Prostate gland (tissue), 2 donors: ENCODE measurements around the gene PSAT1. TPM values are rescaled to one million over a fixed set of nuclear protein-coding genes. Genes with fewer than 3 reads are reported as not detected.

ENCODE experiments used
- DNase-seq: peaks from one replicate; pipeline ENCODE4 v3.0.0-alpha.2; 2019; ENCODE audit warnings: low spot score
- H3K27ac ChIP-seq, 2 donors: fragments of 200-600 bp; sonication (generic); 2 replicates each; pipeline ENCODE4 v1.5.1; 2017 to 2019
- H3K27me3 ChIP-seq: fragments of 200-600 bp; sonication (generic); replicated peaks from 2 replicates; pipeline ENCODE4 v1.5.1; 2019; ENCODE audit not compliant: insufficient read depth
- H3K36me3 ChIP-seq, 2 donors: fragments of 200-600 bp; sonication (generic); 1 replicate in 1 of 2; 2 replicates in 1 of 2; pipeline versions ENCODE4 v1.5.1 to v1.8.1; 2017 to 2019
- H3K4me1 ChIP-seq: fragments of 200-600 bp; sonication (generic); replicated peaks from 2 replicates; pipeline ENCODE4 v1.5.1; 2019
- H3K4me3 ChIP-seq, 2 donors: fragments of 200-600 bp; sonication (generic); 2 replicates each; pipeline ENCODE4 v1.5.1; 2017 to 2019
- H3K9me3 ChIP-seq: fragments of 200-600 bp; sonication (generic); 2 replicates; pipeline ENCODE4 v1.5.1; 2017
- POLR2A ChIP-seq: fragments of 450-650 bp; IDR thresholded peaks from one replicate; pipeline ENCODE4 v1.6.1; 2016; ENCODE audit warnings: antibody characterized with exemption, mild to moderate bottlenecking
- POLR2AphosphoS5 ChIP-seq: sonication (generic); formaldehyde crosslinking; IDR thresholded peaks from one replicate; pipeline ENCODE4 v1.6.1; 2017; ENCODE audit warnings: antibody characterized with exemption
- WGBS: methylation state at CpG from one replicate; pipeline ENCODE4 v1.1.5; 2018; 5-methylcytosine and 5-hydroxymethylcytosine counted together
- intact Hi-C: fragments of 100-400 bp; cut with DNase I; formaldehyde crosslinking; loops from one replicate; pipeline ENCODE4 v1.14.2; 2022
- total RNA-seq, 2 donors: library from RNA; depleted of rRNA; stranded (reverse); fragments of >200 nt; gene quantifications; one replicate each; pipeline ENCODE4 v1.1.0, GENCODE V29; 2016
- TF ChIP-seq, protein P1 (sequence below), 4 experiments: fragments of 200-600 bp in 2 of 4; fragments of 450-650 bp in 2 of 4; sonication (generic) in 2 of 4; IDR thresholded peaks; 1 replicate in 3 of 4; 2 replicates in 1 of 4; pipeline ENCODE4 v1.5.1; 2016 to 2019; ENCODE audit warnings: antibody characterized with exemption in 4 of 4, mild to moderate bottlenecking in 2 of 4, moderate library complexity in 2 of 4

PSAT1 gene
- total RNA-seq, 2 donors from 2014 or later, result 30.4 to 45.8 TPM

DNA sequence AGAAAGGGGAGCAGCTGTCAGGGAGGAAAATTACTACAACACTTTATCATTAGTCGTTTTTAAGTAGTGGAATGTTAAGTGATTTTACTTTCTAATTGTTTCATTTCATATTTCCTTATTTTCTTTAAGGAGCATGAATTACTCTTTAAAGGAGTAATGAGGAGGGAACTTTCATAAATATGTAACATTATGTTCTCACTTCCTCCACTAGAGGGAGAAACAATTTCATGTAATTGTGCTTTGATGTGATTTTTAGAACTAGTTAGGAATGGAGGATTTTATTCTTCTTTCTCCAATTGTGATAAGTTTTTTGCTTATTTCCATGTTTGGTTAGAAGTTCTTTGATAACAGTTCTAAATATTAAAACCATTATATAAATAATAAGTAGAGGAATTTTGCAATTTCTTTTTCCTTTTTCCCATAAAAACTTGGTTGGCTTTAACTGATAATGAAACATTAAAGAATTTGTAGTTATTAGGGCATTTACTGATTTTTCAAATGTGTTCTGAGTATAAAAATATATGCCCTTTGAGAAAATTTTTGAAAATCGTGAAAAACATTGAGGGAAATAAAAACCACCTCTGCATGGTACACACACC, 35.4 kb upstream of the PSAT1 start:
- no peak for DNase-seq
- WGBS, result 43% methylated on average over 2 of the region's 2 CpGs
- Histone ChIP-seq H3K4me1 (no peaks in the 10 kb centered on the region), H3K4me3 (no peak overlapping the region), H3K27ac (no peak overlapping the region), H3K9me3 (no peaks in the 10 kb centered on the region), H3K27me3 (no peaks in the 10 kb centered on the region), H3K36me3 (no peaks in the 10 kb centered on the region)
- TF ChIP-seq, protein P1, sequence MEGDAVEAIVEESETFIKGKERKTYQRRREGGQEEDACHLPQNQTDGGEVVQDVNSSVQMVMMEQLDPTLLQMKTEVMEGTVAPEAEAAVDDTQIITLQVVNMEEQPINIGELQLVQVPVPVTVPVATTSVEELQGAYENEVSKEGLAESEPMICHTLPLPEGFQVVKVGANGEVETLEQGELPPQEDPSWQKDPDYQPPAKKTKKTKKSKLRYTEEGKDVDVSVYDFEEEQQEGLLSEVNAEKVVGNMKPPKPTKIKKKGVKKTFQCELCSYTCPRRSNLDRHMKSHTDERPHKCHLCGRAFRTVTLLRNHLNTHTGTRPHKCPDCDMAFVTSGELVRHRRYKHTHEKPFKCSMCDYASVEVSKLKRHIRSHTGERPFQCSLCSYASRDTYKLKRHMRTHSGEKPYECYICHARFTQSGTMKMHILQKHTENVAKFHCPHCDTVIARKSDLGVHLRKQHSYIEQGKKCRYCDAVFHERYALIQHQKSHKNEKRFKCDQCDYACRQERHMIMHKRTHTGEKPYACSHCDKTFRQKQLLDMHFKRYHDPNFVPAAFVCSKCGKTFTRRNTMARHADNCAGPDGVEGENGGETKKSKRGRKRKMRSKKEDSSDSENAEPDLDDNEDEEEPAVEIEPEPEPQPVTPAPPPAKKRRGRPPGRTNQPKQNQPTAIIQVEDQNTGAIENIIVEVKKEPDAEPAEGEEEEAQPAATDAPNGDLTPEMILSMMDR (IDR thresholded peaks at IDR 0.05), result peak; percentile 26 to 68 (median 59)
- no peak for TF ChIP-seq POLR2AphosphoS5
- intact Hi-C loops, result no loop called here

DNA sequence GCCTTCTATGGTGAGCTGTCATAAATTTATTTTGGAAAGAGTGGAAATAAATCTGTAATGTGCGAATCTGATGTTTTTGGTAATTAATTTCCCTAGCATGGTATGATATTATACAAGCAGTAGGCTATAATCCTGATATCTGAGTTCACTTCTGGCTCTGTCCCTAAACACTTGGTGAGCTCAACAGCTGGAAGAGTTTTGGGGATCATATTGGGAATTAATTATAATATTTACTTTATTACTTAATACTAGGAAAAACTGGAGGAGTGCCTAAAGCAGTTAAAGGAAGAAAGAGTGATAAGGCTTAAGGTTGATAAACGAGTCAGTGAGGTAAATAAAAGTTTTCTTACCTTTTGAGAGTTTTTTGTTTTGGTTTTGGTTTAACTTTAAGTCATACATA, 34.3 kb upstream of the PSAT1 start:
- WGBS, result 77% methylated on average over 2 of the region's 2 CpGs
- Histone ChIP-seq H3K4me3 (no peak overlapping the region), H3K4me1 (no peaks in the 10 kb centered on the region), H3K36me3 (no peaks in the 10 kb centered on the region), H3K27me3 (no peaks in the 10 kb centered on the region), H3K9me3 (no peaks in the 10 kb centered on the region), H3K27ac (no peak overlapping the region)
- intact Hi-C loops, result no loop called here
- no peak for DNase-seq
- no peak for TF ChIP-seq POLR2AphosphoS5
- TF ChIP-seq, protein P1 (IDR thresholded peaks at IDR 0.05), result no peak
- no peak for TF ChIP-seq POLR2A

DNA sequence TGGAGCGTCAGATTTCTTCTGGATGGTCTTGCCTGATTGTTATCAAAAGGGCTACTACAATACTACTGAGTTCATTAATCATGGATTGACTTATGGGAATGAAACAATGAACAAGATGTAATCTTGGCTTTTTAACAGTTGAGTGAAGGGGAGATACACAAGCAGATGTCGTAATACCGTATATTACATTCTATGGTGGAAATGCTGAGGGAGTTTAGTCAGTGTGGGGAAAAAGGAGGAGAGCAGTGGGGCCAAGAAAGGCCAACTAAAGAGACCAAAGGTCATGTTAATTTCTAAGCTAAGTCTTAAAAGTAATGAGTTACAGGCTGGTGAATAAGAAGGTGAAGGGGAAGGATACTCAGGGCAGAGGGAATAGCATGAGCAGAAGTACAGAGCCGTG, 29.0 kb upstream of the PSAT1 start:
- Histone ChIP-seq H3K4me3 (no peak overlapping the region), H3K27me3 (no peaks in the 10 kb centered on the region), H3K36me3 (no peaks in the 10 kb centered on the region), H3K9me3 (no peaks in the 10 kb centered on the region), H3K27ac (no peak overlapping the region), H3K4me1 (no peaks in the 10 kb centered on the region)
- WGBS, result 87% methylated on average over 4 of the region's 4 CpGs
- DNase-seq, result no peak
- TF ChIP-seq, protein P1 (IDR thresholded peaks at IDR 0.05), result no peak
- TF ChIP-seq POLR2AphosphoS5, result no peak
- no peak for TF ChIP-seq POLR2A
- intact Hi-C loops, result no loop called here

DNA sequence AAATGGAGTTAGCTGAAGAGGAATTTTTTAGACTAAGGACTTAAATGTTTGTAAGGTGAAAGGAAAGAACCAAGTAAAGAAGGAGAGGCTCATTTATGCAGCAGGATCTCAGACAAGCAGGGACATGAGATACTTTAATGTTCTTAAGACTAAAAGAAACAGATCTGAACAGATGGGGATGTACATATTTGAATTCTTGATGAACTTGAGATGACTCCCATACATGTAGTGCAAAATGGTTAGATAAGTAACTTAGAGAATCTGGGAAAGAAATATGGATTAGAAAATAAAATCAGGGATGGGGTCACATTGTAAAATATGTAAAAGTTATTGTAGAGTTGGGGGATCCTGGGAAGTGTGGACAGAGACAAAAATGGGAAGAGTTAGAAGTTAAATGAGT, 27.1 kb upstream of the PSAT1 start:
- DNase-seq, result no peak
- no peaks in the 10 kb centered on the region for H3K27me3 ChIP-seq
- H3K4me3 ChIP-seq, result no peak overlapping the region
- no peaks in the 10 kb centered on the region for H3K9me3 ChIP-seq
- no peak for TF ChIP-seq POLR2A
- no peaks in the 10 kb centered on the region for H3K36me3 ChIP-seq
- intact Hi-C loops, result no loop called here
- H3K4me1 ChIP-seq, result no peaks in the 10 kb centered on the region
- no peak overlapping the region for H3K27ac ChIP-seq

DNA sequence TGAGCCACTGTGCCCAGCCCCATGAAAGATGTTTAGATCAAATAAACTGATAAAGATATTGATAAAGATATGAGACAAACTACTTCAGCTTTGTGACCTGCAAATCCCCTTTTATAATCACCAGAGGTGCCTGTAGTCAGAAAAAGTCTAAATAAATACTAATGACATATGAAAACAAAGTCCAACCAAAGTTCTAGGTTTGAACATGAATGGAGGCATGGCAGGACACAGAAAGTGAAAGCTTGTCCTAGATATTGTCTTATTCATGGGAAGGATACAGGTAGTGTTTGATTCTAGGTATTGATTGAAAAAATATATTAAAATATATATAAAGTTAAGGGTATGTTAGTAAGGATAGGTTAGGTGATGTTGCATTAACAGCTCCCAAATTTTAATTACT, 24.6 kb upstream of the PSAT1 start:
- TF ChIP-seq POLR2A, result no peak
- TF ChIP-seq, protein P1 (IDR thresholded peaks at IDR 0.05), result no peak
- no peak for TF ChIP-seq POLR2AphosphoS5
- Histone ChIP-seq H3K27me3 (no peaks in the 10 kb centered on the region), H3K4me1 (no peaks in the 10 kb centered on the region), H3K27ac (no peak overlapping the region), H3K4me3 (no peak overlapping the region), H3K36me3 (no peaks in the 10 kb centered on the region), H3K9me3 (no peaks in the 10 kb centered on the region)
- intact Hi-C loops, result no loop called here
- DNase-seq, result no peak
